ENCODE data around the gene CASK.

The CASK gene

GRCh38 chrX:41543025-41543424 is 380.3 kb downstream of the CASK start:
- WGBS, 2 experiments (ENCODE audit: insufficient coverage in 2 of 2) = no CpG with 5 or more reads among the region's 1 CpG
- H3K36me3 ChIP-seq (ENCODE audit: control insufficient read depth, insufficient read depth, low read length) = peaks cover 32% of the 10 kb centered on the region
- H3K4me3 ChIP-seq (ENCODE audit: extremely low read depth, insufficient read depth, low read length, poor library complexity, severe bottlenecking) = no peak overlapping the region
- H3K9me3 ChIP-seq (ENCODE audit: control insufficient read depth, low read length) = no peaks in the 10 kb centered on the region
- H3K27ac ChIP-seq (ENCODE audit: low read depth, low read length, severe bottlenecking) = no peak overlapping the region
- peaks cover 4% of the 10 kb centered on the region for H3K4me1 ChIP-seq (ENCODE audit: control insufficient read depth, insufficient read depth, low read length, poor library complexity, severe bottlenecking)

- Histone ChIP-seq H3K36me3 (ENCODE audit: control insufficient read depth, insufficient read depth, low read length) (peaks cover 32% of the 10 kb centered on the region), H3K4me1 (ENCODE audit: control insufficient read depth, insufficient read depth, low read length, poor library complexity, severe bottlenecking) (peaks cover 4% of the 10 kb centered on the region), H3K9me3 (ENCODE audit: control insufficient read depth, low read length) (no peaks in the 10 kb centered on the region), H3K4me3 (ENCODE audit: extremely low read depth, insufficient read depth, low read length, poor library complexity, severe bottlenecking) (no peak overlapping the region), H3K27ac (ENCODE audit: low read depth, low read length, severe bottlenecking) (no peak overlapping the region)
- WGBS, 2 experiments (ENCODE audit: insufficient coverage in 2 of 2) = no CpG with 5 or more reads among the region's 1 CpG
These were observed 380.8 kb downstream of the CASK start for GRCh38 chrX:41542536-41542935.

- Histone ChIP-seq H3K9me3 (ENCODE audit: control insufficient read depth, low read length) (no peaks in the 10 kb centered on the region), H3K36me3 (ENCODE audit: control insufficient read depth, insufficient read depth, low read length) (peaks cover 32% of the 10 kb centered on the region), H3K4me3 (ENCODE audit: extremely low read depth, insufficient read depth, low read length, poor library complexity, severe bottlenecking) (no peak overlapping the region), H3K27ac (ENCODE audit: low read depth, low read length, severe bottlenecking) (no peak overlapping the region), H3K4me1 (ENCODE audit: control insufficient read depth, insufficient read depth, low read length, poor library complexity, severe bottlenecking) (peaks cover 4% of the 10 kb centered on the region)
- no CpG with 5 or more reads among the region's 4 CpGs for WGBS, 2 experiments (ENCODE audit: insufficient coverage in 2 of 2)
These were observed 381.2 kb downstream of the CASK start for GRCh38 chrX:41542135-41542534.

GRCh38 chrX:41541386-41541785 is 382.0 kb downstream of the CASK start:
- Histone ChIP-seq H3K27ac (ENCODE audit: low read depth, low read length, severe bottlenecking) (no peak overlapping the region), H3K4me3 (ENCODE audit: extremely low read depth, insufficient read depth, low read length, poor library complexity, severe bottlenecking) (no peak overlapping the region), H3K9me3 (ENCODE audit: control insufficient read depth, low read length) (no peaks in the 10 kb centered on the region), H3K4me1 (ENCODE audit: control insufficient read depth, insufficient read depth, low read length, poor library complexity, severe bottlenecking) (peaks cover 4% of the 10 kb centered on the region), H3K36me3 (ENCODE audit: control insufficient read depth, insufficient read depth, low read length) (peaks cover 32% of the 10 kb centered on the region)
- WGBS, 2 experiments (ENCODE audit: insufficient coverage in 2 of 2) = no CpG with 5 or more reads among the region's 2 CpGs

- H3K9me3 ChIP-seq (ENCODE audit: control insufficient read depth, low read length) = no peaks in the 10 kb centered on the region
- no peak overlapping the region for H3K4me3 ChIP-seq (ENCODE audit: extremely low read depth, insufficient read depth, low read length, poor library complexity, severe bottlenecking)
- no CpG with 5 or more reads among the region's 4 CpGs for WGBS, 2 experiments (ENCODE audit: insufficient coverage in 2 of 2)
- peaks cover 26% of the 10 kb centered on the region for H3K36me3 ChIP-seq (ENCODE audit: control insufficient read depth, insufficient read depth, low read length)
- H3K4me1 ChIP-seq (ENCODE audit: control insufficient read depth, insufficient read depth, low read length, poor library complexity, severe bottlenecking) = peaks cover 4% of the 10 kb centered on the region
- H3K27ac ChIP-seq (ENCODE audit: low read depth, low read length, severe bottlenecking) = no peak overlapping the region
These were observed 384.6 kb downstream of the CASK start for GRCh38 chrX:41538707-41539106.

GRCh38 chrX:41530085-41530484 is 393.3 kb downstream of the CASK start:
- Histone ChIP-seq H3K27ac (ENCODE audit: low read depth, low read length, severe bottlenecking) (no peak overlapping the region), H3K4me3 (ENCODE audit: extremely low read depth, insufficient read depth, low read length, poor library complexity, severe bottlenecking) (no peak overlapping the region), H3K36me3 (ENCODE audit: control insufficient read depth, insufficient read depth, low read length) (peaks cover 38% of the 10 kb centered on the region), H3K9me3 (ENCODE audit: control insufficient read depth, low read length) (no peaks in the 10 kb centered on the region), H3K4me1 (ENCODE audit: control insufficient read depth, insufficient read depth, low read length, poor library complexity, severe bottlenecking) (peaks cover 10% of the 10 kb centered on the region)

- peaks cover 38% of the 10 kb centered on the region for H3K36me3 ChIP-seq (ENCODE audit: control insufficient read depth, insufficient read depth, low read length)
- H3K4me1 ChIP-seq (ENCODE audit: control insufficient read depth, insufficient read depth, low read length, poor library complexity, severe bottlenecking) = peaks cover 10% of the 10 kb centered on the region
- 93% methylated on average over 3 of the region's 11 CpGs; no CpG with 5 or more reads in 1 of the 2 experiments for WGBS, 2 experiments (ENCODE audit: insufficient coverage in 2 of 2)
- no peaks in the 10 kb centered on the region for H3K9me3 ChIP-seq (ENCODE audit: control insufficient read depth, low read length)
- no peak overlapping the region for H3K4me3 ChIP-seq (ENCODE audit: extremely low read depth, insufficient read depth, low read length, poor library complexity, severe bottlenecking)
- no peak overlapping the region for H3K27ac ChIP-seq (ENCODE audit: low read depth, low read length, severe bottlenecking)
These were observed 394.1 kb downstream of the CASK start for GRCh38 chrX:41529221-41529620.

GRCh38 chrX:41528784-41529183 is 394.6 kb downstream of the CASK start:
- Histone ChIP-seq H3K36me3 (ENCODE audit: control insufficient read depth, insufficient read depth, low read length) (peaks cover 38% of the 10 kb centered on the region), H3K4me3 (ENCODE audit: extremely low read depth, insufficient read depth, low read length, poor library complexity, severe bottlenecking) (no peak overlapping the region), H3K9me3 (ENCODE audit: control insufficient read depth, low read length) (no peaks in the 10 kb centered on the region), H3K4me1 (ENCODE audit: control insufficient read depth, insufficient read depth, low read length, poor library complexity, severe bottlenecking) (peaks cover 10% of the 10 kb centered on the region), H3K27ac (ENCODE audit: low read depth, low read length, severe bottlenecking) (no peak overlapping the region)
- 94% methylated on average over 3 of the region's 7 CpGs; no CpG with 5 or more reads in 1 of the 2 experiments for WGBS, 2 experiments (ENCODE audit: insufficient coverage in 2 of 2)

GRCh38 chrX:41526925-41527324 is 396.4 kb downstream of the CASK start:
- Histone ChIP-seq H3K27ac (ENCODE audit: low read depth, low read length, severe bottlenecking) (no peak overlapping the region), H3K9me3 (ENCODE audit: control insufficient read depth, low read length) (no peaks in the 10 kb centered on the region), H3K4me3 (ENCODE audit: extremely low read depth, insufficient read depth, low read length, poor library complexity, severe bottlenecking) (no peak overlapping the region), H3K36me3 (ENCODE audit: control insufficient read depth, insufficient read depth, low read length) (peaks cover 36% of the 10 kb centered on the region), H3K4me1 (ENCODE audit: control insufficient read depth, insufficient read depth, low read length, poor library complexity, severe bottlenecking) (peaks cover 21% of the 10 kb centered on the region)
- WGBS, 2 experiments (ENCODE audit: insufficient coverage in 2 of 2) = 90% methylated on average over 3 of the region's 5 CpGs; no CpG with 5 or more reads in 1 of the 2 experiments

GRCh38 chrX:41526271-41526670 is 397.1 kb downstream of the CASK start:
- H3K9me3 ChIP-seq (ENCODE audit: control insufficient read depth, low read length) = no peaks in the 10 kb centered on the region
- WGBS, 2 experiments (ENCODE audit: insufficient coverage in 2 of 2) = 100% methylated on average over 1 of the region's 2 CpGs; no CpG with 5 or more reads in 1 of the 2 experiments
- no peak overlapping the region for H3K27ac ChIP-seq (ENCODE audit: low read depth, low read length, severe bottlenecking)
- peaks cover 21% of the 10 kb centered on the region for H3K4me1 ChIP-seq (ENCODE audit: control insufficient read depth, insufficient read depth, low read length, poor library complexity, severe bottlenecking)
- no peak overlapping the region for H3K4me3 ChIP-seq (ENCODE audit: extremely low read depth, insufficient read depth, low read length, poor library complexity, severe bottlenecking)
- peaks cover 41% of the 10 kb centered on the region for H3K36me3 ChIP-seq (ENCODE audit: control insufficient read depth, insufficient read depth, low read length)

- WGBS, 2 experiments (ENCODE audit: insufficient coverage in 2 of 2) = 84 to 86% methylated on average over 2 to 3 of the region's 4 CpGs
- no peak overlapping the region for H3K4me3 ChIP-seq (ENCODE audit: extremely low read depth, insufficient read depth, low read length, poor library complexity, severe bottlenecking)
- no peak overlapping the region for H3K27ac ChIP-seq (ENCODE audit: low read depth, low read length, severe bottlenecking)
These were observed 400.7 kb downstream of the CASK start for GRCh38 chrX:41522671-41523070.

More at GRCh38 chrX:41522671-41523070, 400.7 kb downstream of the CASK start:
- peaks cover 21% of the 10 kb centered on the region for H3K4me1 ChIP-seq (ENCODE audit: control insufficient read depth, insufficient read depth, low read length, poor library complexity, severe bottlenecking)
- H3K36me3 ChIP-seq (ENCODE audit: control insufficient read depth, insufficient read depth, low read length) = peaks cover 33% of the 10 kb centered on the region
- no peaks in the 10 kb centered on the region for H3K9me3 ChIP-seq (ENCODE audit: control insufficient read depth, low read length)

All from mesodermal cell (in vitro differentiated cells).